ENCODE results near the gene MAOA. TPM values are rescaled to one million over a fixed set of nuclear protein-coding genes. Genes with fewer than 3 reads are reported as not detected.

The MAOA gene
- polyA plus RNA-seq, 1 donor from 2014 or later, result 1.3 TPM

GRCh38 chrX:43627147-43627546, 29.0 kb upstream of the MAOA start:
- Histone ChIP-seq H2AFZ (ENCODE audit: low read depth, low read length) (no peak overlapping the region), H3K4me2 (ENCODE audit: low read length) (no peak overlapping the region), H3K9me3 (ENCODE audit: low read length) (no peaks in the 10 kb centered on the region), H3K9me2 (ENCODE audit: insufficient read depth, low read length) (no peaks in the 10 kb centered on the region), H4K20me1 (ENCODE audit: insufficient read depth) (no peaks in the 10 kb centered on the region), H3K27ac (ENCODE audit: low read length) (no peak overlapping the region), H3K9ac (ENCODE audit: low read length) (no peak overlapping the region), H3F3A (ENCODE audit: insufficient read depth, low read length, poor library complexity, severe bottlenecking) (no peaks in the 10 kb centered on the region), H3K4me3 (ENCODE audit: low read length) (no peak overlapping the region), H3K36me3 (ENCODE audit: insufficient read depth, low read length) (no peaks in the 10 kb centered on the region), H3K79me2 (replicated peaks; ENCODE audit: insufficient read depth, low read length) (no peaks in the 10 kb centered on the region), H3K27me3 (ENCODE audit: insufficient read depth, low read depth, low read length) (no peaks in the 10 kb centered on the region)
- TF ChIP-seq POLR2AphosphoS5 (IDR thresholded peaks at IDR 0.05), result no peak
- no peak for TF ChIP-seq TAF1 (IDR thresholded peaks at IDR 0.05; ENCODE audit: low read depth)
- no peak for TF ChIP-seq RAD21 (conservative IDR thresholded peaks at IDR 0.05)
- TF ChIP-seq EP300 (conservative IDR thresholded peaks at IDR 0.05; ENCODE audit: poor library complexity, severe bottlenecking), result no peak
- TF ChIP-seq, protein P1, sequence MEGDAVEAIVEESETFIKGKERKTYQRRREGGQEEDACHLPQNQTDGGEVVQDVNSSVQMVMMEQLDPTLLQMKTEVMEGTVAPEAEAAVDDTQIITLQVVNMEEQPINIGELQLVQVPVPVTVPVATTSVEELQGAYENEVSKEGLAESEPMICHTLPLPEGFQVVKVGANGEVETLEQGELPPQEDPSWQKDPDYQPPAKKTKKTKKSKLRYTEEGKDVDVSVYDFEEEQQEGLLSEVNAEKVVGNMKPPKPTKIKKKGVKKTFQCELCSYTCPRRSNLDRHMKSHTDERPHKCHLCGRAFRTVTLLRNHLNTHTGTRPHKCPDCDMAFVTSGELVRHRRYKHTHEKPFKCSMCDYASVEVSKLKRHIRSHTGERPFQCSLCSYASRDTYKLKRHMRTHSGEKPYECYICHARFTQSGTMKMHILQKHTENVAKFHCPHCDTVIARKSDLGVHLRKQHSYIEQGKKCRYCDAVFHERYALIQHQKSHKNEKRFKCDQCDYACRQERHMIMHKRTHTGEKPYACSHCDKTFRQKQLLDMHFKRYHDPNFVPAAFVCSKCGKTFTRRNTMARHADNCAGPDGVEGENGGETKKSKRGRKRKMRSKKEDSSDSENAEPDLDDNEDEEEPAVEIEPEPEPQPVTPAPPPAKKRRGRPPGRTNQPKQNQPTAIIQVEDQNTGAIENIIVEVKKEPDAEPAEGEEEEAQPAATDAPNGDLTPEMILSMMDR (IDR thresholded peaks at IDR 0.05; ENCODE audit: poor library complexity, severe bottlenecking), result no peak
- no peak for TF ChIP-seq EZH2 (IDR thresholded peaks at IDR 0.05; ENCODE audit: borderline replicate concordance, insufficient read depth, low read length, poor library complexity, severe bottlenecking)
- TF ChIP-seq SMC3 (conservative IDR thresholded peaks at IDR 0.05; ENCODE audit: poor library complexity), result no peak
- no peak for TF ChIP-seq MXI1 (conservative IDR thresholded peaks at IDR 0.05; ENCODE audit: poor library complexity, severe bottlenecking)
- no peak for TF ChIP-seq REST (IDR thresholded peaks at IDR 0.05; ENCODE audit: borderline replicate concordance)

DNA sequence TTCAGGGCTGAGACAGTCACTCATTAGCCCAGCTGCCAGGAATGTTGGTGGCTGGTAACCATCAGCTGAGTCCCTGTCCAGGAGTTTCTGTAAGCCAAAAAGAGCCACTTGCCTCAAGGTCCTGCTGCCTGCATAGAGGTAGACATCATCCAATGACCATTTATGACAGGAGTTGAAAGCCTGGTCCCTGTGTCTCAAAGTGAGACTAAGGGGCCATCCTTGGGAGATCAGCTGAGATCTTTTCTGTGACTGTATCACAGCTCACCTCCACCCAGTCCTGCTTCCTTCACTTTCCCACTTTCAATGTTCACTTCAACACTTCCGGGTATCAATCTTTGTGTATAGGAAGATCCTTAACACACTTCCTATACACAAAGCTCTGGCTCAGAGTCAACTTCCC, 28.4 kb upstream of the MAOA start:
- Histone ChIP-seq H3K27ac (ENCODE audit: low read length) (no peak overlapping the region), H3K4me2 (ENCODE audit: low read length) (no peak overlapping the region), H3K4me3 (ENCODE audit: low read length) (no peak overlapping the region), H3F3A (ENCODE audit: insufficient read depth, low read length, poor library complexity, severe bottlenecking) (no peaks in the 10 kb centered on the region), H3K27me3 (ENCODE audit: insufficient read depth, low read depth, low read length) (no peaks in the 10 kb centered on the region), H3K9ac (ENCODE audit: low read length) (no peak overlapping the region), H3K9me3 (ENCODE audit: low read length) (no peaks in the 10 kb centered on the region), H4K20me1 (ENCODE audit: insufficient read depth) (no peaks in the 10 kb centered on the region), H3K9me2 (ENCODE audit: insufficient read depth, low read length) (no peaks in the 10 kb centered on the region), H3K36me3 (ENCODE audit: insufficient read depth, low read length) (no peaks in the 10 kb centered on the region), H2AFZ (ENCODE audit: low read depth, low read length) (no peak overlapping the region), H3K79me2 (replicated peaks; ENCODE audit: insufficient read depth, low read length) (no peaks in the 10 kb centered on the region)
- TF ChIP-seq SMC3 (conservative IDR thresholded peaks at IDR 0.05; ENCODE audit: poor library complexity), result no peak
- TF ChIP-seq EP300 (conservative IDR thresholded peaks at IDR 0.05; ENCODE audit: poor library complexity, severe bottlenecking), result no peak
- TF ChIP-seq TAF1 (IDR thresholded peaks at IDR 0.05; ENCODE audit: low read depth), result no peak
- no peak for TF ChIP-seq RAD21 (conservative IDR thresholded peaks at IDR 0.05)
- no peak for TF ChIP-seq POLR2AphosphoS5 (IDR thresholded peaks at IDR 0.05)
